ENCODE data around the gene MUC13. TPM values are rescaled to one million over a fixed set of nuclear protein-coding genes. Genes with fewer than 3 reads are reported as not detected.

Gene MUC13
- total RNA-seq, 1 donor from 2014 or later: not detected

- no peak for DNase-seq (ENCODE audit: low read depth in 2 of 2)
These were observed 15.5 kb upstream of the MUC13 start for GRCh38 chr3:124950026-124950425.

- no peak for DNase-seq (ENCODE audit: low read depth in 2 of 2)
These were observed 8.1 kb upstream of the MUC13 start for GRCh38 chr3:124942613-124943012.

GRCh38 chr3:124941771-124942170, 7.2 kb upstream of the MUC13 start:
- DNase-seq (ENCODE audit: low read depth in 2 of 2): no peak

- DNase-seq (ENCODE audit: low read depth in 2 of 2): no peak
These were observed 5.1 kb upstream of the MUC13 start for GRCh38 chr3:124939661-124940060.

- no peak for DNase-seq (ENCODE audit: low read depth in 2 of 2)
These were observed 4.3 kb upstream of the MUC13 start for GRCh38 chr3:124938896-124939295.

GRCh38 chr3:124937049-124937448, 2.5 kb upstream of the MUC13 start:
- no peak for DNase-seq (ENCODE audit: low read depth in 2 of 2)

GRCh38 chr3:124935794-124936542, 1.4 kb upstream of the MUC13 start:
- no peak for DNase-seq (ENCODE audit: low read depth in 2 of 2)

GRCh38 chr3:124935264-124935663, 713 bp upstream of the MUC13 start:
- no peak for DNase-seq (ENCODE audit: low read depth in 2 of 2)

GRCh38 chr3:124928333-124929202, 6.0 kb downstream of the MUC13 start:
- peak; percentile 52 to 73 for DNase-seq (ENCODE audit: low read depth in 2 of 2)

GRCh38 chr3:124927574-124928045, 6.9 kb downstream of the MUC13 start:
- DNase-seq (ENCODE audit: low read depth in 2 of 2): no peak

- DNase-seq (ENCODE audit: low read depth in 2 of 2): no peak
These were observed 8.0 kb downstream of the MUC13 start for GRCh38 chr3:124926426-124927101.

GRCh38 chr3:124924741-124925140, 9.8 kb downstream of the MUC13 start:
- no peak for DNase-seq (ENCODE audit: low read depth in 2 of 2)

GRCh38 chr3:124923833-124924232, 10.7 kb downstream of the MUC13 start:
- no peak for DNase-seq (ENCODE audit: low read depth in 2 of 2)

- DNase-seq (ENCODE audit: low read depth in 2 of 2): no peak
These were observed 13.8 kb downstream of the MUC13 start for GRCh38 chr3:124920718-124921117.

- DNase-seq (ENCODE audit: low read depth in 2 of 2): no peak
These were observed 14.8 kb downstream of the MUC13 start for GRCh38 chr3:124919756-124920155.

GRCh38 chr3:124918524-124918923, 16.0 kb downstream of the MUC13 start:
- no peak for DNase-seq (ENCODE audit: low read depth in 2 of 2)

- DNase-seq (ENCODE audit: low read depth in 2 of 2): peak in 1 of 2 donors; percentile 77
These were observed 17.6 kb downstream of the MUC13 start for GRCh38 chr3:124916837-124917409.

- DNase-seq (ENCODE audit: low read depth in 2 of 2): no peak
These were observed 19.3 kb downstream of the MUC13 start for GRCh38 chr3:124915254-124915653.

- DNase-seq (ENCODE audit: low read depth in 2 of 2): no peak
These were observed 26.6 kb downstream of the MUC13 start for GRCh38 chr3:124907957-124908356.

GRCh38 chr3:124904835-124905492, 29.6 kb downstream of the MUC13 start:
- no peak for DNase-seq (ENCODE audit: low read depth in 2 of 2)

Measured in dermis microvascular lymphatic vessel endothelial cell (primary cell).